K562 (cell line): ENCODE data around the gene ACAD10. TPM values are rescaled to one million over a fixed set of nuclear protein-coding genes. Genes with fewer than 3 reads are reported as not detected.
A peak's percentile ranks its signal among the peaks of the same experiment; 100 is the strongest.

Source experiments
- C11orf30 ChIP-seq: fragments of 450-650 bp; IDR thresholded peaks from 2 replicates; pipeline ENCODE4 v1.6.1; 2016; ENCODE audit warnings: low read depth, mild to moderate bottlenecking
- CTCF ChIP-seq, 3 experiments: IDR thresholded peaks in 2 of 3; conservative IDR thresholded peaks in 1 of 3; 2 replicates each; pipeline ENCODE4 v1.5.1; 2011 to 2012; ENCODE audit warnings: low read length in 3 of 3, mild to moderate bottlenecking in 3 of 3, control low read depth in 2 of 3, improper control_type of control experiment in 1 of 3, inconsistent platforms in 1 of 3, low read depth in 1 of 3, mixed read lengths in 1 of 3, moderate library complexity in 1 of 3; ENCODE audit not compliant: insufficient read depth in 2 of 3
- GATAD2B ChIP-seq: fragments of 450-650 bp; IDR thresholded peaks from 2 replicates; pipeline ENCODE4 v1.6.1; 2017; ENCODE audit warnings: mild to moderate bottlenecking, borderline replicate concordance
- MAFF ChIP-seq: IDR thresholded peaks from 2 replicates; pipeline ENCODE4 v1.6.1; 2012; ENCODE audit warnings: low read length, improper control_type of control experiment
- MYBL2 ChIP-seq, 2 experiments: fragments of 450-650 bp in 1 of 2; sonication (generic) in 1 of 2; formaldehyde crosslinking in 1 of 2; IDR thresholded peaks; 2 replicates each; pipeline versions ENCODE4 v1.6.1 to v1.8.1; 2017 to 2022; ENCODE audit warnings: borderline replicate concordance in 1 of 2, inconsistent platforms in 1 of 2, low read depth in 1 of 2, mild to moderate bottlenecking in 1 of 2, missing genetic modification reagents in 1 of 2, moderate library complexity in 1 of 2
- NFRKB ChIP-seq: fragments of 450-650 bp; IDR thresholded peaks from 2 replicates; pipeline ENCODE4 v1.6.1; 2016; ENCODE audit warnings: low read depth
- POLR3G ChIP-seq: IDR thresholded peaks from 2 replicates; pipeline ENCODE4 v1.6.1; 2011; ENCODE audit not compliant: insufficient read length, insufficient replicate concordance; ENCODE audit errors: extremely low read depth
- RBM17 ChIP-seq: fragments of 200-400 bp; formaldehyde crosslinking; IDR thresholded peaks from 2 replicates; pipeline ENCODE4 v1.6.1; 2017; ENCODE audit warnings: low read depth, mild to moderate bottlenecking, low read length, borderline replicate concordance
- RUNX1 ChIP-seq: sonication (generic); IDR thresholded peaks from 2 replicates; pipeline ENCODE4 v1.6.1; 2016; ENCODE audit warnings: antibody characterized with exemption, low read depth
- SREBF2 ChIP-seq: sonication (generic); formaldehyde crosslinking; IDR thresholded peaks from 2 replicates; pipeline ENCODE4 v1.4.0; 2020; ENCODE audit warnings: mild to moderate bottlenecking, missing genetic modification reagents
- STAG1 ChIP-seq: sonication (generic); formaldehyde crosslinking; IDR thresholded peaks from 2 replicates; pipeline ENCODE4 v1.5.0; 2020; ENCODE audit warnings: missing genetic modification reagents, borderline replicate concordance
- TCF7 ChIP-seq: sonication (generic); IDR thresholded peaks from 2 replicates; pipeline ENCODE4 v1.6.1; 2016; ENCODE audit warnings: antibody characterized with exemption, borderline replicate concordance
- ZHX1 ChIP-seq: fragments of 150-350 bp; conservative IDR thresholded peaks from 2 replicates; pipeline ENCODE4 v1.6.1; 2014; ENCODE audit warnings: low read length
- ZNF124 ChIP-seq: sonication (generic); formaldehyde crosslinking; IDR thresholded peaks from 2 replicates; pipeline ENCODE4 v1.8.1; 2022; ENCODE audit warnings: missing genetic modification reagents
- ZNF316 ChIP-seq: fragments of 450-650 bp; IDR thresholded peaks from 2 replicates; pipeline ENCODE4 v1.6.1; 2016
- polyA plus RNA-seq, 8 experiments: library from polyadenylated mRNA; depleted of rRNA in 4 of 8; stranded (reverse) in 5 of 8; unstranded in 3 of 8; fragments of >200 nt; fragmentation: Nextera tagmentation in 2 of 8; fragmentation: Illumina TruSeq in 1 of 8; extraction: Ambion mirVana in 2 of 8; extraction: Trizol in 1 of 8; gene quantifications; 2 replicates each; pipeline versions ENCODE4 v1.2.1 to v1.2.3, GENCODE V29; 2011 to 2014; ENCODE audit warnings: inconsistent platforms in 1 of 8, missing spikeins in 1 of 8
- total RNA-seq, 7 experiments: library from RNA; depleted of rRNA in 6 of 7; stranded (reverse); fragments of >200 nt in 6 of 7; fragmentation: Illumina TruSeq in 2 of 7; extraction: Trizol in 2 of 7; gene quantifications; 2 replicates each; pipeline versions ENCODE4 v1.2.1 to v1.2.3, GENCODE V29; 2011 to 2021; ENCODE audit warnings: low replicate concordance in 1 of 7
- TF ChIP-seq, protein P1 (sequence below): fragments of 250-450 bp; sonication (Bioruptor Pico); IDR thresholded peaks from 2 replicates; pipeline ENCODE4 v1.8.0; 2022; ENCODE audit warnings: moderate library complexity, mild to moderate bottlenecking, inconsistent platforms
- TF ChIP-seq, protein P2 (sequence below), 2 experiments: fragments of 450-650 bp; IDR thresholded peaks; 2 replicates each; pipeline ENCODE4 v1.6.1; 2016

The ACAD10 gene
- total and polyA plus RNA-seq, 9 of the 15 experiments (the other 6 are each of a cell fraction or from before 2014, with no cell fraction given) = 2.3 to 19.2 (median 12.0) TPM

- TF ChIP-seq ZNF316 (0 out of 2 replicates have a peak, but pooled peaks have one; percentile 8), ZNF124 (no peak), ZHX1 (no peak), RUNX1 (no peak), STAG1 (CRISPR knock-in tag) (no peak), POLR3G (no peak), TCF7 (no peak), CTCF (IDR thresholded peaks at IDR 0.05 in 2 of 3, conservative IDR thresholded peaks at IDR 0.05 in 1 of 3; ENCODE audit: insufficient read depth in 2 of 3, low read depth in 1 of 3, low read length in 3 of 3) (peak; percentile 53 to 64 (median 59)), MAFF (peak; percentile 18; the same call in 1 of the 2 replicates), GATAD2B (no peak), MYBL2 (IDR thresholded peaks at IDR 0.05; ENCODE audit: low read depth) (no peak), MYBL2 (CRISPR knock-in tag; IDR thresholded peaks at IDR 0.05; ENCODE audit: borderline replicate concordance) (no peak), C11orf30 (peak; percentile 18; the same call in 1 of the 2 replicates), NFRKB (no peak), RBM17 (no peak), SREBF2 (CRISPR knock-in tag) (no peak)
- TF ChIP-seq, protein P1, sequence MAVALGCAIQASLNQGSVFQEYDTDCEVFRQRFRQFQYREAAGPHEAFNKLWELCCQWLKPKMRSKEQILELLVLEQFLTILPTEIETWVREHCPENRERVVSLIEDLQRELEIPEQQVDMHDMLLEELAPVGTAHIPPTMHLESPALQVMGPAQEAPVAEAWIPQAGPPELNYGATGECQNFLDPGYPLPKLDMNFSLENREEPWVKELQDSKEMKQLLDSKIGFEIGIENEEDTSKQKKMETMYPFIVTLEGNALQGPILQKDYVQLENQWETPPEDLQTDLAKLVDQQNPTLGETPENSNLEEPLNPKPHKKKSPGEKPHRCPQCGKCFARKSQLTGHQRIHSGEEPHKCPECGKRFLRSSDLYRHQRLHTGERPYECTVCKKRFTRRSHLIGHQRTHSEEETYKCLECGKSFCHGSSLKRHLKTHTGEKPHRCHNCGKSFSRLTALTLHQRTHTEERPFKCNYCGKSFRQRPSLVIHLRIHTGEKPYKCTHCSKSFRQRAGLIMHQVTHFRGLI (CRISPR knock-in tag) = no peak
- TF ChIP-seq, protein P2, sequence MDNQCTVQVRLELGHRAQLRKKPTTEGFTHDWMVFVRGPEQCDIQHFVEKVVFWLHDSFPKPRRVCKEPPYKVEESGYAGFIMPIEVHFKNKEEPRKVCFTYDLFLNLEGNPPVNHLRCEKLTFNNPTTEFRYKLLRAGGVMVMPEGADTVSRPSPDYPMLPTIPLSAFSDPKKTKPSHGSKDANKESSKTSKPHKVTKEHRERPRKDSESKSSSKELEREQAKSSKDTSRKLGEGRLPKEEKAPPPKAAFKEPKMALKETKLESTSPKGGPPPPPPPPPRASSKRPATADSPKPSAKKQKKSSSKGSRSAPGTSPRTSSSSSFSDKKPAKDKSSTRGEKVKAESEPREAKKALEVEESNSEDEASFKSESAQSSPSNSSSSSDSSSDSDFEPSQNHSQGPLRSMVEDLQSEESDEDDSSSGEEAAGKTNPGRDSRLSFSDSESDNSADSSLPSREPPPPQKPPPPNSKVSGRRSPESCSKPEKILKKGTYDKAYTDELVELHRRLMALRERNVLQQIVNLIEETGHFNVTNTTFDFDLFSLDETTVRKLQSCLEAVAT (IDR thresholded peaks at IDR 0.05) = no peak
Observed at GRCh38 chr12:111692575-111693210, 6.8 kb downstream of the ACAD10 start (continued).
